Measurements from ENCODE around the gene HPSE2.

The HPSE2 gene

GRCh38 chr10:98613446-98613845 lies 622.2 kb downstream of the HPSE2 start:
- no peak for DNase-seq (ENCODE audit: low read depth)

GRCh38 chr10:98611436-98611835 lies 624.2 kb downstream of the HPSE2 start:
- DNase-seq (ENCODE audit: low read depth), result no peak

GRCh38 chr10:98610836-98611235 lies 624.8 kb downstream of the HPSE2 start:
- no peak for DNase-seq (ENCODE audit: low read depth)

- DNase-seq (ENCODE audit: low read depth), result no peak
Observed at GRCh38 chr10:98610301-98610700, 625.4 kb downstream of the HPSE2 start.

GRCh38 chr10:98609265-98609664 lies 626.4 kb downstream of the HPSE2 start:
- no peak for DNase-seq (ENCODE audit: low read depth)

- DNase-seq (ENCODE audit: low read depth), result no peak
Observed at GRCh38 chr10:98608411-98608810, 627.2 kb downstream of the HPSE2 start.

- no peak for DNase-seq (ENCODE audit: low read depth)
Observed at GRCh38 chr10:98602224-98602623, 633.4 kb downstream of the HPSE2 start.

GRCh38 chr10:98599032-98599610 lies 636.5 kb downstream of the HPSE2 start:
- DNase-seq (ENCODE audit: low read depth), result no peak

GRCh38 chr10:98596404-98596803 lies 639.2 kb downstream of the HPSE2 start:
- no peak for DNase-seq (ENCODE audit: low read depth)

GRCh38 chr10:98589691-98590090 lies 646.0 kb downstream of the HPSE2 start:
- no peak for DNase-seq (ENCODE audit: low read depth)

- DNase-seq (ENCODE audit: low read depth), result no peak
Observed at GRCh38 chr10:98589007-98589406, 646.6 kb downstream of the HPSE2 start.

- no peak for DNase-seq (ENCODE audit: low read depth)
Observed at GRCh38 chr10:98587156-98587837, 648.4 kb downstream of the HPSE2 start.

- no peak for DNase-seq (ENCODE audit: low read depth)
Observed at GRCh38 chr10:98586096-98586495, 649.6 kb downstream of the HPSE2 start.

- no peak for DNase-seq (ENCODE audit: low read depth)
Observed at GRCh38 chr10:98582363-98582762, 653.3 kb downstream of the HPSE2 start.

- DNase-seq (ENCODE audit: low read depth), result no peak
Observed at GRCh38 chr10:98577578-98577977, 658.1 kb downstream of the HPSE2 start.

GRCh38 chr10:98577168-98577567 lies 658.5 kb downstream of the HPSE2 start:
- DNase-seq (ENCODE audit: low read depth), result no peak

- no peak for DNase-seq (ENCODE audit: low read depth)
Observed at GRCh38 chr10:98576096-98576495, 659.6 kb downstream of the HPSE2 start.

- DNase-seq (ENCODE audit: low read depth), result no peak
Observed at GRCh38 chr10:98572594-98572993, 663.1 kb downstream of the HPSE2 start.

GRCh38 chr10:98570834-98571233 lies 664.8 kb downstream of the HPSE2 start:
- no peak for DNase-seq (ENCODE audit: low read depth)

GRCh38 chr10:98569853-98570252 lies 665.8 kb downstream of the HPSE2 start:
- DNase-seq (ENCODE audit: low read depth), result no peak

GRCh38 chr10:98568551-98568950 lies 667.1 kb downstream of the HPSE2 start:
- DNase-seq (ENCODE audit: low read depth), result no peak

GRCh38 chr10:98567391-98568133 lies 668.1 kb downstream of the HPSE2 start:
- no peak for DNase-seq (ENCODE audit: low read depth)

- DNase-seq (ENCODE audit: low read depth), result no peak
Observed at GRCh38 chr10:98563811-98564210, 671.8 kb downstream of the HPSE2 start.
